HL-60 (cell line): ENCODE results near the gene VTI1A.

ENCODE experiments used
- DNase-seq, 2 experiments: peaks; one replicate each; pipeline ENCODE4 v3.0.0-alpha.2; 2010 to 2020; ENCODE audit warnings: low read depth in 1 of 2, low spot score in 1 of 2
- H3K27ac ChIP-seq: fragments of 250-450 bp; sonication (Bioruptor Pico); replicated peaks from 2 replicates; pipeline ENCODE4 v1.5.1; 2020; ENCODE audit warnings: mild to moderate bottlenecking, moderate library complexity
- H3K27me3 ChIP-seq: fragments of 250-450 bp; sonication (Bioruptor Pico); 2 replicates; pipeline ENCODE4 v1.5.1; 2021; ENCODE audit warnings: mild to moderate bottlenecking, moderate library complexity; ENCODE audit not compliant: insufficient read depth, poor library complexity, severe bottlenecking
- H3K4me3 ChIP-seq: replicated peaks from 2 replicates; pipeline ENCODE4 v1.5.1; 2011; ENCODE audit warnings: mild to moderate bottlenecking, control low read depth, low read length; ENCODE audit not compliant: insufficient read depth
- CTCF ChIP-seq: IDR thresholded peaks from one replicate; pipeline ENCODE4 v1.5.1; 2011; ENCODE audit warnings: low read length, control low read depth, inconsistent platforms; ENCODE audit not compliant: insufficient read depth
- GABPA ChIP-seq: IDR thresholded peaks from 2 replicates; pipeline ENCODE4 v1.6.1; 2012; ENCODE audit warnings: low read depth
- POLR2AphosphoS5 ChIP-seq: IDR thresholded peaks from 2 replicates; pipeline ENCODE4 v1.6.1; 2012; ENCODE audit warnings: low read depth
- REST ChIP-seq: IDR thresholded peaks from 2 replicates; pipeline ENCODE4 v1.6.1; 2012; ENCODE audit warnings: low read depth; ENCODE audit not compliant: insufficient replicate concordance
- SPI1 ChIP-seq: IDR thresholded peaks from 2 replicates; pipeline ENCODE4 v1.6.1; 2012; ENCODE audit warnings: low read depth, mild to moderate bottlenecking, borderline replicate concordance

The VTI1A gene

GRCh38 chr10:112835217-112835715, 388.3 kb downstream of the VTI1A start:
- H3K27ac ChIP-seq, result no peak overlapping the region
- H3K4me3 ChIP-seq, result no peak overlapping the region

GRCh38 chr10:112835944-112836451, 389.0 kb downstream of the VTI1A start:
- no peak for DNase-seq
- H3K27me3 ChIP-seq, result no peaks in the 10 kb centered on the region
- no peak overlapping the region for H3K4me3 ChIP-seq
- no peak overlapping the region for H3K27ac ChIP-seq
- TF ChIP-seq CTCF (no peak), POLR2AphosphoS5 (no peak), REST (no peak), GABPA (no peak), SPI1 (no peak)

More at GRCh38 chr10:112835217-112835715, 388.3 kb downstream of the VTI1A start:
- no peak for DNase-seq
- TF ChIP-seq GABPA (no peak), SPI1 (no peak), REST (no peak), POLR2AphosphoS5 (no peak), CTCF (no peak)
- no peaks in the 10 kb centered on the region for H3K27me3 ChIP-seq

- no peak for DNase-seq
- H3K27me3 ChIP-seq, result no peaks in the 10 kb centered on the region
- no peak overlapping the region for H3K27ac ChIP-seq
- no peak overlapping the region for H3K4me3 ChIP-seq
- TF ChIP-seq REST (no peak), SPI1 (no peak), CTCF (no peak), POLR2AphosphoS5 (no peak), GABPA (no peak)
These were observed 391.9 kb downstream of the VTI1A start for GRCh38 chr10:112838784-112839481.
